Mononuclear cell (primary cell): ENCODE measurements around the gene STX18. TPM values are rescaled to one million over a fixed set of nuclear protein-coding genes. Genes with fewer than 3 reads are reported as not detected.

Experiments used
- H3K27me3 ChIP-seq: 2 replicates; pipeline ENCODE4 v1.6.0; 2011; ENCODE audit warnings: low read length, control low read depth; ENCODE audit not compliant: insufficient read depth
- H3K4me1 ChIP-seq: 2 replicates; pipeline ENCODE4 v1.5.1; 2011; ENCODE audit warnings: mild to moderate bottlenecking, low read length, control low read depth; ENCODE audit not compliant: insufficient read depth
- H3K4me3 ChIP-seq: 2 replicates; pipeline ENCODE4 v1.5.1; 2011; ENCODE audit warnings: mild to moderate bottlenecking, low read length, moderate library complexity
- H3K9me3 ChIP-seq: 2 replicates; pipeline ENCODE4 v1.5.1; 2011; ENCODE audit warnings: low read depth, mild to moderate bottlenecking, control low read depth, low read length
- total RNA-seq: library from RNA; depleted of rRNA; stranded (reverse); fragments of >200 nt; gene quantifications from one replicate; pipeline ENCODE4 v1.2.3, GENCODE V29; 2012

The STX18 gene
- total RNA-seq, 1 donor: 22.0 TPM

DNA sequence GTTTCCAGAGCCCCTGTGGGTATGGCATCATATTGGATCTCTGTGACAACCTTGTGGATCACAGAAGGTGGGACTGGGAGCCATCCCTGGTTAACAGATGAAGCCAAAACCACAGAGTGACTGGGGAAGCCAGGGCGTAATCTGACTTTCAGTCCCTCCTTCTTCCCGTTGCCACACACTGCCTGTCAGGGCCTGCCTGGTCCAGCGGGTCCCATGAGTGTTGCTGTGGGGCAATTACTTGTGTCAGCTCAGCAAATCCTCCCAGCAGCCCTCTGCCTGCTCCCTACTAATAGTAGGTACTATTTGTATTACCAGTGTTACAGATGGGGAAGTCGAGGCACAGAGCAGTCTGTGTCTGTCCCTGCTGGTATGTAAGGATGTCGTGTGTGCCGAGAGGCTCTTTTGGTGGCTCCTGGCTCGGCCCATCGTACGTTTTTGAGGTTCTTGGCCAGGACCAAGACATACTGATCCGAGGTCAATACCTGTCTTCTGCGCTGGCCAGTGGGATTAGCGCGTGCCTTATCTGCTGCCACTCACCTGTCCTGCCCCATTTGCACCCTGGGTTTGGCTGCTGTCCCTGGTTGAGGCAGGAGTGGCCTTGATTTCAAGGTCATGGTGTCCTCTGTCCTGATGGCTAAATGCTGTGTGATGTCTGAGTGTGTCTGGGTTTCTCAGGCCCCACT is 149.2 kb downstream of the STX18 start:
- H3K4me3 ChIP-seq: no peak overlapping the region
- H3K4me1 ChIP-seq: no peaks in the 10 kb centered on the region
- peaks cover 6% of the 10 kb centered on the region for H3K27me3 ChIP-seq
- no peaks in the 10 kb centered on the region for H3K9me3 ChIP-seq

DNA sequence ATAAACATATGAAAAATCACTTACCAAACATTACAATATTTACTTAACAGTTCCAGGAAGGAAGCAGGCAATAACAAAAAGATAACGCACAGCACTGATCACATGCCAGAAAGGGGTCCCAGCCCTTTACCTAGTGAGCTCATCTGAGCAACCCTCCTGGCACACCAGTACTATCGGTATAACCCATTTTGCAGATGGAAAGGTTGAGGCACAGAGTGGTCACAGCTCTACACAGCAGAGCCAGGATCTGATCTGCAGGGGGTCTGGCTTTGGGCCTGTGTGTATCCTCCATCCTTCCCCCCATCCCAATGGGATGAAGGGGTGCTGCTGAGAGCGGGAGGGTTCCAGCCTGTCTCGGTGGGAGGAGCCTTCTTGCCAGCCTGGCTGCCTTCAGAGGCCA is 150.0 kb downstream of the STX18 start:
- Histone ChIP-seq H3K27me3 (peaks cover 6% of the 10 kb centered on the region), H3K4me3 (no peak overlapping the region), H3K9me3 (no peaks in the 10 kb centered on the region), H3K4me1 (no peaks in the 10 kb centered on the region)

DNA sequence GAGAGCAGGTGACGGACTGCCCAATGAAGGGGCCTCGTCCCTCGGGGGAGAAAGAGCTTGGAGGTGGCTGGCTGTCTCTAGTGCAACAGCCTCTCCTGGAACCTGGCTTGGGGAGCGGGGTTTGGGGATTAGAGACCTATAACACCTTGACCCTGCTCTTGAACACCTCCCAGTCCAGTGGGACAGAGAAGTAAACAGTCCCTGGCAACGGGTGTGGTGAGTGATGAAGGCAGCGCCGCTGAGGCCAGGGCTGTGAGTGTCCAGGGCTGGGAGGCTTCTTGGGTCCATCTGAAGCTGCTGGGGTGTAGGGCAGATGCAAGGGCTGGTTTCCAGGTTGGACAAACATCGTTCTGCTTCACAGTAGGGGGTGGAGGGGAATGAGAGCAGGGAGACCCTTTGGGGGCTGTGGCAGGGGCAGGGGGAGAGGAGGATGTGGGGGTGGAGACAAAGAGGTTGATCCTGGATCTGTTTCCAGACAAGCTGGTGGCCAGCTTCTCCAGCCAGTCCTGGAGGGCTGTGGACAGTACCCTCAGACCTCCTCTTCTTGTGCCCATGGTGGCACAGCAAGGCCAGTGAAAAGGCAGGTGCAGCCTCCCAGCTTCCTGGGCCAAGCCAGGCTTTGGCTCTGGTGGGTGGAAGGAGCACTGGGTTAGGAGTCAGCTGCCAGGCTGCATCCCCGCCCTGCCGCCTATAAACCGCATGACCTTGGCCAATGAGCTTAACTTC is 151.2 kb downstream of the STX18 start:
- H3K4me1 ChIP-seq: no peaks in the 10 kb centered on the region
- peaks cover 13% of the 10 kb centered on the region for H3K27me3 ChIP-seq
- H3K4me3 ChIP-seq: no peak overlapping the region

DNA sequence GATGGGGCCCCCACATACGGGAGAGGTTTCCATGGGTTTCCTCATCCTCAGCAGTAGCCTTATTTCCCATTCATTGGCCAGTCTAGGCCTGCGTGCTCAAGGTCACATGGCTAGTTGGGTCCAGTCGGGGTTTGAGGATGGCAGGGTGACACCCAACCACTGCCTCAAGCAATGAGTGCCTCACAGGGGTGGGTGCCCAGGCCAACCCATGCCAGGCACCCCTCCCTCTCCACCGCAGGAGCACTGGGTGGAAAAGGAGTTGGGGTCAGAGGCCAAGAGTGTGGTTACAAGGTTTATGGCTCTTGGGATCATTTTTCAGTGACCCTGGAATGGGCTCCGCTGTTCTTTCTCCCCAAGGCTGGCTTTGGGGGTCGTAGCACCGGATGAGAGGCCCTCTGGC is 151.8 kb downstream of the STX18 start:
- Histone ChIP-seq H3K4me3 (no peak overlapping the region), H3K9me3 (no peaks in the 10 kb centered on the region), H3K4me1 (no peaks in the 10 kb centered on the region), H3K27me3 (peaks cover 17% of the 10 kb centered on the region)

More for the DNA sequence above, 151.2 kb downstream of the STX18 start:
- no peaks in the 10 kb centered on the region for H3K9me3 ChIP-seq

DNA sequence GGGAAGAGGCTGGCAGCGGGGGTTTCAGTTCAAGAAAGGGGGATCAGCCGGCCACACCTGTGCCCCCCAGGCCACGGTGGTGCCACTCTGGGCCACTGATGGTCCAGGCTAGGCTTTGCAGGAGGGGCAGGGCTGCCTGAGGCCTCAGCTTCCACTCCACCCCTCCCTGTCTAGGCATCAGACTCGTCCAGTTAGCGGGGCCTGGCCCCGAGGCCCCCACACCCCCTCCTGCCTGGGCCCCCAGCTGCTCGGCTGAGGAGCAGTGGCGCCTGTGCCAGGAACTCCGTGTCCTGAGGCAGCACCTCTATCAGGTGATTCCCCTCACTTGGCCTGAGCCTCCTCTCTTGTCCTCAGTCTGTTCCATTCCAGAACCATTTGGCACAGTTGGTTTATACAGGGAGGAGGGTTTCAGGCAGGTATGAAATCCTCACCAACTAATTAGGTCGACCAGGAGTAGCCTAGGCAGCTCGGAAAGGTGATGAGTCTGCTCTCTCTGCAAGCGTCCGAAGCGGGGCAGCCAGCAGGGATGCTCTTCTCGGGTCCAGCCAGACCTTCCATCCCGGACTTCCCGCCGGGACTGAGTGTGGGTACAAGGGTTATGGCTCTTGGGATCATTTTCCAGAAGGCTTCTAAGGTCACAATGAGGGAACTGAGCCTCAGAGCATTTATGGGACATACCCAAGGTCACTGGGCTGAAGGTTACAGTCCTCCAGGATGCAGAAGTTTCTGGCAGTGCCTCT is 152.8 kb downstream of the STX18 start:
- Histone ChIP-seq H3K4me1 (no peaks in the 10 kb centered on the region), H3K9me3 (no peaks in the 10 kb centered on the region), H3K4me3 (no peak overlapping the region), H3K27me3 (peaks cover 21% of the 10 kb centered on the region)

DNA sequence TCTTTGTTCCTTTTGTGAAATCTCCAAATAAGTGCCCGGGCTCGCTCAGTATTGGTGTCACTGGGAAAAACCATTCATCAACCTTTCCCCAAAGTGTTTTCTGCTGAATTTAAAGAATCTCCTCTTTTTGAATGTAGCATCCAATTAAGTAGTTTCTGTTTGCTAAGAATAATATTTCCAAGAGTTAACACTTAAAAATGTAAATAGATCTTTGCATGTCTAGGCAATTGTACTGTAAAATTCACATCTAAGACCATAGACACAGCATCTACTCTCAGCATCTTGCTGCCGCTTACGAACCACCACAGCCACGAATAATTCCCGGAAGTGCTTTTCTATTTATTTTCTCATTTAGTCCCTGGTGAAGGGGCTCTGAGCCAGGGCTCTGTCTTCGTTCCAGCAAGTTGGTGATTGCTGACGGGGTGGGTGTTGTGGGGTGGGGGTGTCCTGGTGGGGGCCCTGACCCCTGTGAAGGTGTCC is 153.5 kb downstream of the STX18 start:
- no peak overlapping the region for H3K4me3 ChIP-seq
- H3K27me3 ChIP-seq: peaks cover 25% of the 10 kb centered on the region
- H3K4me1 ChIP-seq: no peaks in the 10 kb centered on the region
- H3K9me3 ChIP-seq: no peaks in the 10 kb centered on the region

DNA sequence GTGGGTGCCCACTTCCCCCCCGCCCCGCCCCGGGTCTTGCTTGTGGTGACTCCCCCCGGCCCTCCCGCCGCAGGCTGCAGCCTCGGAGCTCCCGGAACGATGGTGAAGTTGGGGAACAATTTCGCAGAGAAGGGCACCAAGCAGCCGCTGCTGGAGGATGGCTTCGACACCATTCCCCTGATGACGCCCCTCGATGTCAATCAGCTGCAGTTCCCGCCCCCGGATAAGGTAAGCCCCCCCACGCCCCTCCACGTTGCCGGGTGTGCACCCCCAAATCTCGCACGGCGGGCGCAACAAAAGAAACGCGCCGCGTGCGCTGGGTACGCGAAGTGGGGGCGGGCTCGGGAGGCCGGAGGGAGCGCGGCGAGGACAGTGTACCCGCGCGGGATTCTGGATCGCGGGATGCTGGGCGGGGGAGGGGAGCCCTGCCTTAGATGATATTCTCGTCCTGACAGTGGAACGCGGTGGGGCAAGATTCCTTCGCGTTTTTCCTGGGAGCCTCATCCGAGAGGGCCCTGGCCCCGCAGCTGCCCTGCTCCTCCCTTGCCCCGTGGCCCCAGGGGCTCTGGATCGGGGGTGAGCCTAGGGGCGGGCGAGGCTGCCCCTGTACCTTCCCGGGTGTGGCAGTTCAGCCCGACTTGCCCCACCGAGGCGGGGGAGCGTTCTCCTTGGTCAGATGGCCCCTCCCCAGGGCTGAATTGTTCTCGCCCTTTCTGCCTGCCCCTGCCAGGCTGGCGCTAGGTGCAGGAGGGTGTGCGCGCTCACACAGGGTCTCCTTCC is 154.1 kb downstream of the STX18 start:
- Histone ChIP-seq H3K27me3 (peaks cover 25% of the 10 kb centered on the region), H3K4me1 (no peaks in the 10 kb centered on the region), H3K9me3 (no peaks in the 10 kb centered on the region), H3K4me3 (no peak overlapping the region)

DNA sequence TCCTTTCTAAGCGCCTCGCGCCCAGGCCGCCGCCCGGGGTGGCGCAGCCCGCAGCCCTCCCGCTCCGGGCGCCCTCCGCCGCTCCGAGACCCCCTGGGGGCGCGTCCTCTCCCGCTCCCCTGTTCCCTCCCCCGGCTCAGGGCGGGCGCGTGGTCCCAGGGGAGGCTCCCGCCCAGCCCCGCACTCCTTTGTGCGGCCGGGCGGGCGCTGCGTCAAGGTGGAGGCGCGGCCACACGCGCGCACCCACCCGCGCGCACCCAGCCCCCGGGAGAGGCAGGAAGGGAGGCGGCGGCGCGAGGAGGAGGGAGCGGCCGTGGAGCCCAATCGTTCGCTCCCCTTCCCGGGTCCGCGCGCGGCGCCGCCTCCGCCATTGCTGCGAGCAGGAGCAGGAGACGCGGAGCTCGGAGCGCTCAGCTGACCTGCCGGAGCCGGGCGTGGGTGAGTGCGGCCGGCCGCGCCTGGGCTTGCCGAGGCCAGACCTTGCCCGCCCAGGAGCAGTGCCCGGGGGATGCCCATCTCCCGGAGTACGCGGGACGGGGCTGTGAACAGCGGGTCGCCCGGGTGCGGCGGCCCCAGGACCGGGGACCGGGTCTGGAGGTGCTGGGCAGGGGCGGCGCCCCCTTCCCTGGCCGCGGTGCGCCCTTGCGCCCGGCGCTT is 155.0 kb downstream of the STX18 start, which contains the start of gene NSG1:
Gene NSG1, plus strand, starts transcription at position 367 of the 657 bp plus-strand sequence. CDS start 528 bp downstream, outside the sequence.
- peaks cover 25% of the 10 kb centered on the region for H3K27me3 ChIP-seq
- no peaks in the 10 kb centered on the region for H3K9me3 ChIP-seq
- H3K4me1 ChIP-seq: no peaks in the 10 kb centered on the region
- H3K4me3 ChIP-seq: peak within 1 kb of the TSS; percentile 19

DNA sequence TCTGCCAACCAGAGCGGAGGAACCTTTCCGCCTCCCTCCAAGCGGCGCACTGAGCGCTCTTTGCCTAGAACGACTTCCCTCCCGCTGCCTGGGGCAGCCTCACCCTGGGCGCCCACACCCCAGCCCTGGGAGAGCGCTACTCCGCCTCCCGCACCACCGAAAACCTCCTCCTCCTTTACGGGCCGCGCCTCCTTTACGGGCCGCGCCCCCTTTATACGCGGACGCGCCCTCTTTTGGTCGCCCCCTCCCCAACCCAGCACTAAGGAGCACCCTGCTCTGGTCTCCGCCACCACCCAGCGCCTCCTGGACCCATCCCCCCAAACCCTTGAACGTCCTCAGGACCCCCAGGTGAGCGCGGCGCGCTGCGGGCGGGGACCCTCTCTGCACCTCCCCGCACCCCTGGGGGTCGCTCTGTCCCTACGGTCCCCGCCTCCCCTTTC is 155.5 kb downstream of the STX18 start:
- H3K4me3 ChIP-seq: peak overlapping the region; percentile 19
- no peaks in the 10 kb centered on the region for H3K4me1 ChIP-seq
- peaks cover 25% of the 10 kb centered on the region for H3K27me3 ChIP-seq

DNA sequence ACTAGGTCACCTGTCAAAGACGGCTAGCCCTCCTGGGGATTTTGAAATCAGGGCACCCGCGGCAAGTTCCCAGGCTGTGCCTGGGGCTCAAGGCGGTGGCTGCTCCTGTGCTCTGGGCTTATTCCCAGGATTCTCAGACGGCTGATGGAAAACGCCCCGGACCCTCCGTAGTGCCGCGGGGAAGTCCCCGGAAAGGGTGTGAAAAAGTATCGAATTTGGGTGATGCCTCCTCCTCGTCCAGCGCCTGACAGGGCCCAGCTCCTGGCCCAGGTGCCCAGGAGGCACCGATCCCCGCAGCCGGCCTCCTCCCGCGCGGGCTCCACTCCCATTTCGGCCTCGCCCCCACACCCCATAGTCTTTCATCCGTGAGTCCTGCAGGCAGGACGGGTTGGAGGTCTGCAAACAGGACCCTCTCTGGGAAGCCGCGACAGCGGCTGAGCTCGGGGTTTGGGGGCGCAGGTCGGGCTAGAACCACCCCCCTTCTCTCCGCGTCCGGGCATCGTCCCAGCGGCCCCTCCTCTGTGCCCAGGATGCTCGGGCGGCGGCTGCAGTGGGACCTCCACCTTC is 156.0 kb downstream of the STX18 start:
- H3K9me3 ChIP-seq: no peaks in the 10 kb centered on the region
- peaks cover 25% of the 10 kb centered on the region for H3K27me3 ChIP-seq
- H3K4me3 ChIP-seq: no peak overlapping the region
- H3K4me1 ChIP-seq: no peaks in the 10 kb centered on the region

More for the DNA sequence above, 155.5 kb downstream of the STX18 start:
- no peaks in the 10 kb centered on the region for H3K9me3 ChIP-seq

DNA sequence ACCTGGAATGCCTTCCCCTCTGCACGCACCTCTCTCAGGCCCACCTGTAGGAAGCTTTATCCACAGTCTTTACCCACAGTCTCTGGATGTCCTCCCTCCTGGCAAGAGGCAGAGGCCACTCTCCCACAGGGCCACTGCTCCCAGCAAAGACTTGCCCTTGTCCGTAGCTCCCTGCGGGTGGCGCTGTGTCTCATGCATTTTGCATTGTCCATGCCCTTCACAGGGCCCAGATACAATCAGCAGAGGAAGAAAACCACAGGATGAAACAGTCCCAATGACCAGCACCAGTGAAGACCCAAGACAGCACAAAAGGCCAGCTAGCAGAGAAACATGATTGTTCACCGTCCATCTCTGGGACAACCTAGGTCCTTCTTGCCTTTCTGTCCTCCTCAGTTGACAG is 157.0 kb downstream of the STX18 start:
- H3K27me3 ChIP-seq: peaks cover 25% of the 10 kb centered on the region
- H3K4me3 ChIP-seq: no peak overlapping the region
- no peaks in the 10 kb centered on the region for H3K9me3 ChIP-seq
- no peaks in the 10 kb centered on the region for H3K4me1 ChIP-seq

DNA sequence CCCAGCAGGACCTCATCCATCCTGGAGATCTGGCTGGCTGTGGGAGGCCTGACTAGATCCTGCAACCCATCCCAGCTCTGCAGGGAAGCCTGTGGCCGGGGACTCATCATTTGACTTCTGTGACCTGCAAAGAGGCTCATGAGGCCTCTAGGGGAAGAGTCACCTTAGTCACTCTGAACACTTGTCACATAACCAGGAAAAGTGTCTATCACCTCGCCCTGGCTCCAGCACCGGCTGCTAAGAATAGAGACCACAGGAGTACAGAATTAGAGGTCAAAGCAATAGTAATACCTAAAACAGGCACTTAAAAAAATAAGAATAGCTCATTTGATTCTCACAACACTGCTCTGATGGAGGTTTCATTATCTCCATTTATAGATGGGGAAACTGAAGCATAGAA is 158.8 kb downstream of the STX18 start:
- H3K4me1 ChIP-seq: no peaks in the 10 kb centered on the region

DNA sequence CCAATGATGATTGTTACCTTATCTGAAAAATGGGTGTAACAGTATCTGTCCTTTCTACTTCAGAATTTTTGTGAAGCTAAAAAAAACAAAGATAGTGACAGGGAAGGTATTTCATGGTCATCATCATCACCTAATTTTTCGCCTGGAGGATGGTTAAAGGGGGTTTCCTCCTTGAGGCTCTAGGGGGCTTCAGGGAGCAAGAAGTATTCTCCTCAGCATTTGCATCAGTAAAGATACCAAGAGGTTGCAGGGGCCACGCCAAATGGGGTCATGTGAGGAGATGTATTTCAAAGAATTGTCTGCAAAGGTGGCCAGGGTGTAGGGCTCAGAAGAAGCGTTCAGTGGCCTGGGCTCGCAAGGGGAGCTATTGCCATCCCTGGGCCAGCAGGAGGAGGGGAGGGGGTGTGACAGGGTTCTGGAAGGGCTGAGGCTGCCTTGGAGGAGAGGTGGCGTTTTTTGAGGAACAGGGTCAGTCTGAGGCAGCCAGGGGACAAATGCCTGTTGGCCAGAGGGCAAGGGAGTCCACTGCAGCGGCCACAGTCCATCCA is 162.2 kb downstream of the STX18 start:
- Histone ChIP-seq H3K4me3 (no peak overlapping the region), H3K4me1 (no peaks in the 10 kb centered on the region), H3K9me3 (no peaks in the 10 kb centered on the region), H3K27me3 (peaks cover 3% of the 10 kb centered on the region)

More for the DNA sequence above, 158.8 kb downstream of the STX18 start:
- Histone ChIP-seq H3K9me3 (no peaks in the 10 kb centered on the region), H3K4me3 (no peak overlapping the region), H3K27me3 (peaks cover 22% of the 10 kb centered on the region)
